K562 treated with DMSO at 1 percent for 4 hours (cell line): ENCODE measurements around the gene OGFR. TPM values are rescaled to one million over a fixed set of nuclear protein-coding genes. Genes with fewer than 3 reads are reported as not detected.

Source experiments
- total RNA-seq: library from RNA; unstranded; fragments of 300-600 nt; gene quantifications from 2 replicates; pipeline ENCODE4 v1.2.3, GENCODE V29; 2022; ENCODE audit not compliant: insufficient read depth

OGFR gene
- 26.1 TPM in 2 replicates for total RNA-seq

GRCh38 chr20:62804627-62805154 lies at the start of gene OGFR:
OGFR (plus strand) TSS chr20:62804835; CDS start chr20:62804860, 25 bp downstream.

GRCh38 chr20:62816884-62817873 lies 12.5 kb downstream of the OGFR start, which contains the start of gene COL9A3:
COL9A3 (plus strand) TSS chr20:62817050; CDS start chr20:62817065, 15 bp downstream.

GRCh38 chr20:62861726-62862336 lies 57.2 kb downstream of the OGFR start, which contains the start of gene TCFL5:
TCFL5 (minus strand) TSS chr20:62861822; CDS start chr20:62861670, 152 bp downstream.

Other genes with a start within 250 kb of the OGFR start
- gene SLCO4A1, start 162.3 kb upstream of the OGFR start, total RNA-seq, result 3.5 and 4.3 TPM in 2 replicates
- gene NTSR1, start 96.0 kb upstream of the OGFR start, total RNA-seq, result not detected in 2 replicates
- gene MRGBP, start 8.4 kb upstream of the OGFR start, total RNA-seq, result 13.0 and 13.2 TPM in 2 replicates
- gene COL9A3, start 12.2 kb downstream of the OGFR start, total RNA-seq, result 3.0 TPM in 1 of 2 replicates, not detected in the other
- gene TCFL5, start 57.0 kb downstream of the OGFR start, total RNA-seq, result 11.4 and 14.8 TPM in 2 replicates
- gene DIDO1, start 121.7 kb downstream of the OGFR start, total RNA-seq, result 20.2 and 28.5 TPM in 2 replicates
- 16.5 and 20.4 TPM in 2 replicates for gene GID8, start 133.3 kb downstream of the OGFR start, total RNA-seq
- not detected in 2 replicates for gene SLC17A9, start 147.9 kb downstream of the OGFR start, total RNA-seq
- gene BHLHE23, start 202.1 kb downstream of the OGFR start, total RNA-seq, result not detected in 2 replicates